HepG2 (cell line): ENCODE results near the gene STX12. TPM values are rescaled to one million over a fixed set of nuclear protein-coding genes. Genes with fewer than 3 reads are reported as not detected.

Experiments used
- CCAR2 ChIP-seq: fragments of 200-400 bp; formaldehyde crosslinking; optimal IDR thresholded peaks from 2 replicates; pipeline ENCODE3; 2018; ENCODE audit warnings: low read depth, mild to moderate bottlenecking, low read length, moderate library complexity
- KDM5B ChIP-seq: sonication (generic); formaldehyde crosslinking; IDR thresholded peaks from 2 replicates; pipeline ENCODE4 v1.4.0; 2020; ENCODE audit warnings: missing genetic modification reagents, mild to moderate bottlenecking, borderline replicate concordance
- KLF13 ChIP-seq: sonication (generic); formaldehyde crosslinking; IDR thresholded peaks from 2 replicates; pipeline ENCODE4 v1.4.0; 2020; ENCODE audit warnings: mild to moderate bottlenecking, missing genetic modification reagents
- MEF2D ChIP-seq: sonication (generic); formaldehyde crosslinking; IDR thresholded peaks from 2 replicates; pipeline ENCODE4 v1.5.1; 2020; ENCODE audit warnings: mild to moderate bottlenecking, missing genetic modification reagents
- MLLT10 ChIP-seq: sonication (generic); formaldehyde crosslinking; IDR thresholded peaks from 2 replicates; pipeline ENCODE4 v1.4.0; 2020; ENCODE audit warnings: missing genetic modification reagents
- NFKBIZ ChIP-seq: IDR thresholded peaks from 2 replicates; pipeline ENCODE4 v1.6.1; 2018; ENCODE audit warnings: missing genetic modification reagents, missing compliant biosample characterization
- PRDM10 ChIP-seq: sonication (generic); formaldehyde crosslinking; IDR thresholded peaks from 2 replicates; pipeline ENCODE4 v1.4.0; 2020; ENCODE audit warnings: low read depth, missing genetic modification reagents
- RFX1 ChIP-seq: fragments of 450-650 bp; IDR thresholded peaks from 2 replicates; pipeline ENCODE4 v1.6.1; 2017
- SRSF9 ChIP-seq: fragments of 200-400 bp; formaldehyde crosslinking; IDR thresholded peaks from 2 replicates; pipeline ENCODE4 v1.6.1; 2018; ENCODE audit warnings: borderline replicate concordance, mild to moderate bottlenecking, low read depth, low read length; ENCODE audit not compliant: insufficient read depth, poor library complexity, severe bottlenecking
- ZBTB40 ChIP-seq, 2 experiments: fragments of 450-650 bp in 1 of 2; sonication (generic) in 1 of 2; formaldehyde crosslinking in 1 of 2; IDR thresholded peaks; 2 replicates each; pipeline versions ENCODE4 v1.6.1 to v1.8.0; 2016 to 2022; ENCODE audit warnings: antibody characterized with exemption in 1 of 2, mild to moderate bottlenecking in 1 of 2, missing genetic modification reagents in 1 of 2
- ZFP91 ChIP-seq: sonication (generic); formaldehyde crosslinking; IDR thresholded peaks from 2 replicates; pipeline ENCODE4 v1.9.0; 2022; ENCODE audit warnings: missing genetic modification reagents, mild to moderate bottlenecking, borderline replicate concordance
- polyA plus RNA-seq, 8 experiments: library from polyadenylated mRNA; depleted of rRNA in 3 of 8; stranded (reverse) in 7 of 8; unstranded in 1 of 8; fragments of >200 nt; fragmentation: Illumina TruSeq in 4 of 8; extraction: Trizol in 4 of 8; gene quantifications; 2 replicates each; pipeline versions ENCODE4 v1.2.1 to v1.2.3, GENCODE V29; 2011 to 2016; ENCODE audit warnings: low read depth in 4 of 8, missing spikeins in 1 of 8, mixed read lengths in 1 of 8; ENCODE audit not compliant: insufficient read depth in 1 of 8
- total RNA-seq, 5 experiments: library from RNA; depleted of rRNA; stranded (reverse); fragments of >200 nt; fragmentation: Illumina TruSeq; extraction: Trizol; gene quantifications; 2 replicates each; pipeline ENCODE4 v1.2.3, GENCODE V29; 2016; ENCODE audit warnings: low read depth in 1 of 5

STX12 gene
- total and polyA plus RNA-seq, 2 of the 13 experiments (the other 11 are each of a cell fraction or from before 2014, with no cell fraction given): 9.0 to 19.7 TPM

DNA sequence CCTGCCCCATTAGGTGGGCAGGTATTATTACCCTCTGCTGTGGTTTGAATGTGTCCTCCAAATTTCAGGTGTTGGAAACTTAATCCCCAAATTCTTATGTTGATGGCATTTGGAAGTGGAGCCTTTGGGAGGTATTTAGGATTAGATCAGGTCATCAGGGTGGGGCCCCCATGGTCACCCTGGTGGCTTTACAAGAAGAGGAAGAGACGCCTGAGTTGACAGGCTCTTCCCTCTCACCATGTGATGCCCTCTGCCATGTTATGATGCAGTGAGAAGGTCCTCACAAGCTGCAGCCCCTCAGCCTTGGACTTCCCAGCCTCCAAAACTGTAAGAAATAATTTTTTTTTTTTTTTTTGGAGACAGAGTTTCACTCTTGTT, 90.5 kb downstream of the STX12 start (continued):
- TF ChIP-seq ZFP91: no peak
- TF ChIP-seq MLLT10 (CRISPR knock-in tag): no peak
- no peak for TF ChIP-seq NFKBIZ
- TF ChIP-seq KDM5B (CRISPR knock-in tag): no peak
- no peak for TF ChIP-seq MEF2D (CRISPR knock-in tag)
- no peak for TF ChIP-seq SRSF9
- TF ChIP-seq ZBTB40 (IDR thresholded peaks at IDR 0.05): no peak
- no peak for TF ChIP-seq ZBTB40 (CRISPR knock-in tag; IDR thresholded peaks at IDR 0.05)
- no peak for TF ChIP-seq RFX1
- TF ChIP-seq KLF13 (CRISPR knock-in tag): no peak
- no peak for TF ChIP-seq PRDM10 (CRISPR knock-in tag)
- TF ChIP-seq CCAR2: no peak
